Stimulated activated naive CD4-positive, alpha-beta T cell (primary cell): Measurements from ENCODE around the gene PCCA.
"Not testable (repeated sequence)": the region's sequence is repeated elsewhere in the genome, so short reads cannot be mapped to it uniquely, and the experiment has no call there.

Source experiments
- DNase-seq, 6 experiments: peaks; one replicate each; lab custom pipeline; 2025; lab: John Stamatoyannopoulos, UW

The PCCA gene

GRCh38 chr13:100245104-100245503, 156.2 kb downstream of the PCCA start:
- no peak for DNase-seq

GRCh38 chr13:100247937-100248336, 159.0 kb downstream of the PCCA start:
- no peak for DNase-seq

GRCh38 chr13:100254002-100254401, 165.1 kb downstream of the PCCA start:
- no peak for DNase-seq

GRCh38 chr13:100262404-100262803, 173.5 kb downstream of the PCCA start:
- DNase-seq, result no peak

- DNase-seq, result no peak
These were observed 177.1 kb downstream of the PCCA start for GRCh38 chr13:100266026-100266425.

- no peak for DNase-seq
These were observed 180.9 kb downstream of the PCCA start for GRCh38 chr13:100269837-100270236.

GRCh38 chr13:100273138-100273537, 184.2 kb downstream of the PCCA start:
- DNase-seq, result no peak

- no peak for DNase-seq
These were observed 184.7 kb downstream of the PCCA start for GRCh38 chr13:100273552-100273951.

- no peak for DNase-seq
These were observed 186.1 kb downstream of the PCCA start for GRCh38 chr13:100274942-100275506.

GRCh38 chr13:100275746-100276145, 186.9 kb downstream of the PCCA start:
- DNase-seq, result no peak

- DNase-seq, result no peak
These were observed 191.8 kb downstream of the PCCA start for GRCh38 chr13:100280681-100281080.

GRCh38 chr13:100282306-100282705, 193.4 kb downstream of the PCCA start:
- DNase-seq, result not testable (repeated sequence)

- no peak for DNase-seq
These were observed 201.4 kb downstream of the PCCA start for GRCh38 chr13:100290165-100290801.

- DNase-seq, result no peak
These were observed 202.7 kb downstream of the PCCA start for GRCh38 chr13:100291624-100292023.

GRCh38 chr13:100297413-100297812, 208.5 kb downstream of the PCCA start:
- DNase-seq, result no peak

GRCh38 chr13:100298116-100298681, 209.3 kb downstream of the PCCA start:
- no peak for DNase-seq

- no peak for DNase-seq
These were observed 209.8 kb downstream of the PCCA start for GRCh38 chr13:100298691-100299090.

- DNase-seq, result no peak
These were observed 211.3 kb downstream of the PCCA start for GRCh38 chr13:100300243-100300642.

- DNase-seq, result no peak
These were observed 211.8 kb downstream of the PCCA start for GRCh38 chr13:100300708-100301107.

GRCh38 chr13:100301418-100301817, 212.5 kb downstream of the PCCA start:
- no peak for DNase-seq

GRCh38 chr13:100302391-100302790, 213.5 kb downstream of the PCCA start:
- DNase-seq, result no peak

GRCh38 chr13:100304229-100304628, 215.3 kb downstream of the PCCA start:
- no peak for DNase-seq

- no peak for DNase-seq
These were observed 216.5 kb downstream of the PCCA start for GRCh38 chr13:100305398-100305797.

GRCh38 chr13:100306030-100306429, 217.1 kb downstream of the PCCA start:
- no peak for DNase-seq
